Stimulated activated CD4-positive, alpha-beta T cell treated with anti-CD3 and anti-CD28 coated beads, Interleukin-4, amount 100 ng/mL, for 48 hours (primary cell): Measurements from ENCODE around the gene BLACAT1.
"Not testable (repeated sequence)": the region's sequence is repeated elsewhere in the genome, so short reads cannot be mapped to it uniquely, and the experiment has no call there.

ENCODE experiments used
- DNase-seq, 2 donors: peaks; one replicate each; pipeline ENCODE4 v3.0.0-alpha.2; 2020; ENCODE audit warnings: low read depth in 2 of 2

The BLACAT1 gene

DNA sequence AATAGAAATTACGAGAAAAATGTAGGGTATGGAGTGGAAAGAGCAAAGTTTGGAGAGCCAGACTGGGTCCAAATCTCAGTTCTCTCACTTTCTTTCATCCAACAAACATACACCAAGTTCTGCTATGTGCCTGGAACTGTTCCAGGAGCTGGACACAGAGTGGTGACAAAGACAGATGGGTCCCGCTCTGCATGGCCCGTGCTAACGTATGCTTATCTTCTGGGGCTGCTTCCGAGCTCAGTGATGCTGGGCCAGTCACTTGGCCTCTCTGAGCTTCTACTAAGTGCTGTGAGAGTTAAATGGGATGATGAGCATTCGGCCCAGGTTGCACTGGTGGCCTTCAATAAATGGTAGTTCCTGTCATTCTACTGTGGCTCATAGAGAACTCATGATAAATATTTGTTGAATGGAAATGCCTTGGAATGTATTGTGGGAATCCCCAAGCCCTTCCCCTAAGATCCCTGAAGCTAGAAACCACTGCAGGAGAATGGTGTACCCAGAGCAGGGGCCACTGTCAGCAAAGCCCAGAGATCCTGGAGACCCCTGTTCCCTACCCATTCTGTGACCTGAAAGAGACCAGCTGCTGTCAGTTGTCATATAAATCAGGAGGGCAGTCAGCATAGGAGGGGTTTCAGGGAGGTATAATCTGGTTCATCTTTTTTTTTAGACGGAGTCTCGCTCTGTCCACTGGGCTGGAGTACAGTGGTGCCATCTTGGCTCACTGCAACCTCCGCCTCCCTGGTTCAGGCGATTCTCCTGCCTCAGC, 37.8 kb downstream of the BLACAT1 start:
- DNase-seq = no peak

DNA sequence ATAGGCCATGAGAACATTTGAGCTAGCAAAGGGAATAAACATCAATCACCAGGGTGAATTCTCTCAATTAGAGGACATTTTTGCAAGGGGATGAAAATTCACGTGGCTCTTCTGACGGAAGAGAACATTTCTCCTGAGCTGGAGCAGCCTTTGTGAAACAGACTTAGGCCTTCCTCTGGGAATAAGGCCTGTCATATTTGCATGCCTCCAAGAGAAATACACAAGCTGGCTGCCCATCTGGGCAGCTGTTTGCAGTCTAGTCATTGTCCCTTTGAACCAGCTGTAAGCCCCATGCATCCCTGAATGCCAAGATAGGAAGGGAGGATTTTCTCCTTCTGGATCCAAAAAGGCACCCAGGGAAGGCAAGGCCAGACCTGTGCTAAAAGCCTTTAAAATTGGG, 39.5 kb downstream of the BLACAT1 start:
- no peak for DNase-seq

DNA sequence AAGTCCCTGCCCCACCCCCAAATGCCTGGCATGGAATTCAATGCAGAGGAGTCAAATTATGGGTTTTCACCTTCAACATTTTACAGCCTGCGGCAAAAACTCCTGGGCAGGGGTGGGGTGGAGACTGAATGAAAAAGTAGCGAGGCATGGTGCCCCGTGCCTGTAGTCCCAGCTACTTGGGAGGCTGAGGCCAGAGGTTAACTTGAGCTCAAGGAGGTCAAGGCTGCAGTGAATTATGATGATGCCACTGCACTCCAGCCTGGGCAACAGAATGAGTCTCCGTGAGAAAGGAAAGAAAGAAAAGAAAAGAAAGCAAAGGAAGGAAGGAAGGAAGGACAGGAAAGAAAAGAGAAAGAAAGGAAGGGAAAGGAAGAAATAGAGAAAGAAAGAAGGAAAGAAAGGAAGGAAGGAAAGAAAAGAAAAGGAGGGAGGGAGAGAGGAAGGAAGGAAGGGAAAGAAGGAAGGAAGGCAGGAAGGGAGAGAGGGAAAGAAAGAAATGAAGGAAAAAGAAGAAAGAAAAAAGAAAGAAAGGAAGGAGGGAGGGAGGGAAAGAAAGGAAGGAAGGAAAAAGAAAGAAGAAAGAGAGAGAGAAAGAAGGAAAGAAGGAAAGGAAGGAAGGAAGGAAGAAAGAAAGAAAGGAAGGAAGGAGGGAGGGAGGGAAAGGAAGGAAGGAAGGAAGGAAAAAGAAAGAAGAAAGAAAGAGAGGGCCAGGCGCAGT, 45.1 kb downstream of the BLACAT1 start:
- DNase-seq = no peak

DNA sequence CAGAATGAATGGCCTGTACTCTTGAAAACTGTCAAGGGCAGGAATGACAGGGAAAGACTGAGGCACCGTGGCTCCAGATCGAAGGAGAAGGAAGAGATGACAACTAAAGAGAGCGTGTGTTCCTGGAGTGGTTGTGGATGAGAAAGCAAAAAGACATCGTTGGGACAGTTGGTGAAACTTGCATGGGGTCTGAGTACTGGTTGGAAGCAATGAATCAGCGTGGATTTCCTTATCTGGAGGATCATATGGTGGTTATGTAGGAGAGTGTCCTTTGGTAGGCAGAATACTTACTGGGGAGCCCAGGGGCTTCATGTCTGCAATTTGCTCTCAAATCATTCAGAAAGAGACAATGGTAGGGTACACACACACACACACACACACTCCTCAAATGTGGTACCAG, 47.9 kb downstream of the BLACAT1 start:
- DNase-seq = no peak

DNA sequence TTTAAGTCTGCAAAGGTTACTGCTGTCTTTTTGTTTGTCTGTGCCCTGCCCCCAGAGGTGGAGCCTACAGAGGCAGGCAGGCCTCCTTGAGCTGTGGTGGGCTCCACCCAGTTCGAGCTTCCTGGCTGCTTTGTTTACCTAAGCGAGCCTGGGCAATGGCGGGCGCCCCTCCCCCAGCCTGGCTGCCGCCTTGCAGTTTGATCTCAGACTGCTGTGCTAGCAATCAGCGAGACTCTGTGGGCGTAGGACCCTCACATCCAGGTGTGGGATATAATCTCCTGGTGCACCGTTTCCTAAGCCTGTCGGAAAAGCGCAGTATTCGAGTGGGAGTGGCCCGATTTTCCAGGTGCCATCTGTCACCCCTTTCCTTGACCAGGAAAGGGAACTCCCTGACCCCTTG, 49.6 kb downstream of the BLACAT1 start:
- DNase-seq = not testable (repeated sequence)
